ENCODE results near the gene ZNF490. TPM values are rescaled to one million over a fixed set of nuclear protein-coding genes. Genes with fewer than 3 reads are reported as not detected.
A peak's percentile ranks its signal among the peaks of the same experiment; 100 is the strongest.

Gene ZNF490
- total RNA-seq, 8 experiments from 2014 or later = 6.0 to 11.1 (median 7.3) TPM

DNA sequence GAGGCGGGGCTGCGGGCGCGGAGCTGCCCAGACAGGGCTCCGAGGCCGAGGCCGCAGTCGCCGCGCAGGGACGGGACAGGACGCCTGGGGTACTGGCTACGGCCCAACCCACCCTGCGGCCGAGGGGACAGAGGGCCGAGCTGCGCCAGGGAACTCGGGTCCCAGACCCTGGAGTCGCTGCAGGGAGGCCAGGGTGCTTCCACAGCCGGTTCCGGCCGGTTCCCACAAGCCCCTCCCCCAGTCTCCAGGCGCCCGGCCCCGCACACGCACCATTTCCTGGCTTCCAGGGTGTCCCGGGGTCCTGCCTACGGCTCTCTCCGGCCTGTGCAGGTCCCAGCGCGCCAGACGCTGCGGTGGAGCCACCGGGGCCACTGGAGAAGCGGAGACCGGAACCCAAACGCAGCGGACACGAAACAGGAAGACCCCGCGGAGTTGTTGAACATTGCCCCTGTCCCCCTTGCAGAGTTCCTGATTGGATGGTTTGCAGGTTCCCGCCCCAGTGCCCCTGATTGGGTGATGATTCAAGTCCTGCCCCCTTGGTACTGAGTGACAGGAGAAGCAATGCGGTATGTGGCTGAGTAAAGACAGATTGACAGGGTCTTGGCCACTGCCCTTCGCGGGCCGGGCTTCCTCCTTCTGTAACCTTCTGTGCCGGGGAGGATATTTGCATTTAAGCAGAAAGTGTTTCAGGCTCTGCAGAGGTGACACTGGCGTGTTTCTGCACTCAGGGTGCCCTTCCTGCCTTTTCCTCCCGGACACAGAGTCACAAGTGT is 59.4 kb downstream of the ZNF490 start, which contains the start of gene ZNF564:
TSS of gene ZNF564 (minus strand) at position 423 of the 773 bp plus-strand sequence. CDS start at position 273, 150 bp downstream.
- Histone ChIP-seq H3K4me1 (replicated peaks in 1 of 2) (peaks cover 14 to 18% of the 10 kb centered on the region in 2 donors), H3K4me3 (peak within 1 kb of the TSS; percentile 62 to 84 (median 74)), H3K27ac (peak within 1 kb of the TSS; percentile 93 to 98)
- 0 to 8% (median 0%) methylated on average over 2 to 10 of the region's 49 CpGs; no CpG with 5 or more reads in 5 of the 10 experiments for WGBS, 10 experiments
- in situ Hi-C loops (cut with MboI; ENCODE audit: low pct_unique_long_range_greater_than_20kb in 2 of 9, low sequenced_read_pairs in 9 of 9, unreplicated experiment in 9 of 9) = no loop called here
- peak; percentile 91 to 96 (median 94) for ATAC-seq (replicated peaks in 6 of 8)

DNA sequence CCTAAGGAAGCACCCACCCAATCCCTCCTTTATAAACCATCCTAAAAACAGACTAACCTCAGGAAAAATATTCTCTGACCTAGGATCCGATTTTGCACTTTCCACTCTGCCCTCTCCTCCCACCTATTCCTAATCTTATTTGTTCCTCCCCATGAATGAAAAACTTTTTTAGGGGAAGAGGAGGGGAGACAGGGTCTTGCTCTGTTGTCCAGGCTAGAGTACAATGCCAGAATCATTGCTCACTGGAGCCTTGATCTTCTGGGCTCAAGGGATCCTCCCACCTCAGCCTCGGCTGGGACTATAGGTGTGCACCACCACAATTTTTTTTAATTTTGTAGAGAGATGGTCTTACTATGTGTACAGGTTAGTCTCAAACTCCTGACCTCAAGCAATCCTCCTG is 63.7 kb downstream of the ZNF490 start:
- no peak overlapping the region for H3K4me3 ChIP-seq
- in situ Hi-C loops (cut with MboI; ENCODE audit: low pct_unique_long_range_greater_than_20kb in 2 of 9, low sequenced_read_pairs in 9 of 9, unreplicated experiment in 9 of 9) = no loop called here
- peaks cover 7 to 11% of the 10 kb centered on the region in 2 donors for H3K4me1 ChIP-seq (replicated peaks in 1 of 2)
- no peak for ATAC-seq (replicated peaks in 6 of 8)
- 40 to 100% (median 86%) methylated on average over 1 to 2 of the region's 2 CpGs; no CpG with 5 or more reads in 1 of the 10 experiments for WGBS, 10 experiments
- H3K27ac ChIP-seq = no peak overlapping the region

DNA sequence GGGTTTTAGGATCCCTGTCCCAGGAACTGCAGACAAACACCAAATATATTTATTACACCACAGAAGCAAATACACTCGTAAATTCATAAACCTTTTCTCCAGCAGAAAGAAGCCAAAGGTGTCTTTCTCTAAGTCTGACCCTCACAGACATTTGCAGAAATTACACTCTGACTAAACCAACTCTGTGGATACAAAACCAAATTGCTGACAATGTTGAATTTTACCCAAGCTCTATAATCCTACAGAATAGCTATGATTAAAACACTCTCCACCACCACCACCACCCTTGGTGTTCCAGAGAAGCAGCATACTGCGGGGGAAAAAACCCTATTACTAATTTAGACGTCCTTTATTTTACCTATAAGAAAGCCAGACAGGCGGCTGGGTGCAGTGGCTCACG is 64.5 kb downstream of the ZNF490 start:
- no peak for ATAC-seq (replicated peaks in 6 of 8)
- in situ Hi-C loops (cut with MboI; ENCODE audit: low pct_unique_long_range_greater_than_20kb in 2 of 9, low sequenced_read_pairs in 9 of 9, unreplicated experiment in 9 of 9) = no loop called here
- Histone ChIP-seq H3K4me3 (no peak overlapping the region), H3K27ac (no peak overlapping the region), H3K4me1 (replicated peaks in 1 of 2) (peaks cover 7 to 11% of the 10 kb centered on the region in 2 donors)
- WGBS, 10 experiments = 69 to 100% (median 100%) methylated on average over 1 to 5 of the region's 5 CpGs; no CpG with 5 or more reads in 3 of the 10 experiments

DNA sequence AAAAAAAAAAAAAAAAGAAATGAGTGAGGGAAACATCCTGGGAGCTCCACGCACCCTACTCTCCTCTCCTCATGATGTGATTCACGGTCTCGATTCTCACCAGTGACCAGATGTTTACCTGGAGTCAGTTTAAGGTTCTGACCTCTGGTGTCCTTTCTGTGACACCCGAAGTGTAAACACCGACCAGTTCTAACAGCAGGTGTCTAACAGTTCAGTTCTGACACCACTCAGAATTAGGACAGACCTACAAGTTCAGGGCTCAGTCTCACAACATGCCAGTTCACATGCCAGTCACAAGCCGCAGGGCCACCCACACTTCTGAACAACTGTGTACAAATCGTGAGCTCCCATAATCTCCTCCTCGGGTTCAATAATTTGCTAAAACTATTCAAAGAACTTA is 65.3 kb downstream of the ZNF490 start:
- H3K27ac ChIP-seq = no peak overlapping the region
- 93 to 100% (median 98%) methylated on average over 1 to 8 of the region's 8 CpGs; no CpG with 5 or more reads in 2 of the 10 experiments for WGBS, 10 experiments
- peaks cover 7 to 11% of the 10 kb centered on the region in 2 donors for H3K4me1 ChIP-seq (replicated peaks in 1 of 2)
- in situ Hi-C loops (cut with MboI; ENCODE audit: low pct_unique_long_range_greater_than_20kb in 2 of 9, low sequenced_read_pairs in 9 of 9, unreplicated experiment in 9 of 9) = no loop called here
- H3K4me3 ChIP-seq = no peak overlapping the region
- ATAC-seq (replicated peaks in 6 of 8) = no peak

DNA sequence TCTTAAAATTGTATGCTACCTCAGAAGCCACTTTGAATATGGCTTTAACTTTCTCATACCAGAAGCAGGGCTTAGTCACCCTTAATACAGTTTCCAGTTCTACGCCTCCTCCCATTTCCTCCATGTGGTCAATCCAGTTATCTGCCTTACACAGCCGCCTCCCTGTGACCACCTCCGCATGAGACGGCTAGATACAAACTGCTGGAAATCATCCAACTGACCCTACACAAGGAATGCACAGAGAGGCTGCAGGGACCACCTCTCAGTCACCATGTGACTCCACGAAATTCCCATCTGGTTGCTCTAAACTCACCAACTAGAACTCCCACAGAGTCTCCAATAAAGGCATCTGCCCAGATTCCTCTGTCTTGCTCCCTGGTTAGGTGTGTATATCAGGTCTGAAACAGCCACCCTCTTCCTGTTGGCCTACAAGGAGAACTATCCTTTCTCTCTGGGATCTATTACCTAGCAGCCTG is 66.2 kb downstream of the ZNF490 start:
- peaks cover 0 to 2% of the 10 kb centered on the region in 2 donors for H3K4me1 ChIP-seq (replicated peaks in 1 of 2)
- in situ Hi-C loops (cut with MboI; ENCODE audit: low pct_unique_long_range_greater_than_20kb in 2 of 9, low sequenced_read_pairs in 9 of 9, unreplicated experiment in 9 of 9) = no loop called here
- WGBS, 10 experiments = 30 to 96% (median 68%) methylated on average over 2 to 5 of the region's 5 CpGs; no CpG with 5 or more reads in 4 of the 10 experiments
- H3K4me3 ChIP-seq = no peak overlapping the region
- peak in 2 of 8 experiments; percentile 97 to 99 for ATAC-seq (replicated peaks in 6 of 8)
- no peak overlapping the region for H3K27ac ChIP-seq

DNA sequence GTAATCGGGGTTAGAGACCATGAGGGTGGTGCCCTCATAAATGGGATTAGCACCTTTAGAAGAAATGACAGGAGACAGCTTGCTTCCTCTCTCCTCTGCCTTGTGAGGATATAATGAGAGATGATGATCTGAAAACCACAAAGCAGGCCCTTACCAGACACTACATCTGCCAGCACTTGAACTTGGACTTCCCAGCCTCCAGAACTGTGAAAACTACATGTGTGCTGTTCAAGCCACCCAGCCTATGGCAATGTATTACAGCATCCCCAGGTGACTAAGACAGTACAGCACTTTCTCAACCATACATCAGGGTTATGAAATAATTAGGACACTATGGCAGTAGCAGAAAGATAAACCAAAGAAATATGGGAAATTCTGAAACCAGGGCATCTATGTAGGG is 66.8 kb downstream of the ZNF490 start:
- no peak overlapping the region for H3K4me3 ChIP-seq
- no peaks in the 10 kb centered on the region for H3K4me1 ChIP-seq (replicated peaks in 1 of 2)
- in situ Hi-C loops (cut with MboI; ENCODE audit: low pct_unique_long_range_greater_than_20kb in 2 of 9, low sequenced_read_pairs in 9 of 9, unreplicated experiment in 9 of 9) = no loop called here
- H3K27ac ChIP-seq = no peak overlapping the region
- peak in 2 of 8 experiments; percentile 46 to 56 for ATAC-seq (replicated peaks in 6 of 8)
- WGBS, 10 experiments = 86 to 100% (median 100%) methylated on average over 1 of the region's 1 CpG; no CpG with 5 or more reads in 5 of the 10 experiments

Other genes with a start within 250 kb of the ZNF490 start
- 10 to 100 TPM in 4 of 8 experiments, 1 to 10 TPM in 2, under 1 TPM in 2; 0.31 to 16.5 (median 8.5) TPM for gene ZNF442, start 245.1 kb downstream of the ZNF490 start, total RNA-seq
- 1 to 10 TPM in 7 of 8 experiments, under 1 TPM in 1; 0.92 to 4.8 (median 3.2) TPM for gene ZNF799, start 209.5 kb downstream of the ZNF490 start, total RNA-seq
- 10 to 100 TPM in 2 of 8 experiments, 1 to 10 TPM in 5, under 1 TPM in 1; 0.61 to 11.5 (median 7.6) TPM for gene ZNF443, start 169.8 kb downstream of the ZNF490 start, total RNA-seq
- gene ZNF709, start 126.0 kb downstream of the ZNF490 start, total RNA-seq = 10 to 100 TPM in 5 of 8 experiments, 1 to 10 TPM in 2, under 1 TPM in 1; 0.46 to 16.3 (median 12.3) TPM
- 10 to 100 TPM in 6 of 8 experiments, 1 to 10 TPM in 2; 4.0 to 20.6 (median 15.5) TPM for gene ZNF564, start 59.3 kb downstream of the ZNF490 start, total RNA-seq
- gene ZNF791, start 107 bp upstream of the ZNF490 start, total RNA-seq = 10 to 100 TPM; 12.1 to 26.4 (median 17.6) TPM
- gene MAN2B1, start 55.9 kb upstream of the ZNF490 start, total RNA-seq = 10 to 100 TPM; 12.3 to 95.9 (median 38.0) TPM
- gene WDR83, start 56.0 kb upstream of the ZNF490 start, total RNA-seq = 10 to 100 TPM; 11.4 to 18.0 (median 14.6) TPM
- gene DHPS, start 71.1 kb upstream of the ZNF490 start, total RNA-seq = 100 to 1,000 TPM in 2 of 8 experiments, 10 to 100 TPM in 6; 49.1 to 112 (median 79.9) TPM
- 1 to 10 TPM in 2 of 8 experiments, not detected in 6; 3.7 to 5.7 TPM for gene GNG14, start 77.2 kb upstream of the ZNF490 start, total RNA-seq
- gene FBXW9, start 85.8 kb upstream of the ZNF490 start, total RNA-seq = 10 to 100 TPM in 6 of 8 experiments, 1 to 10 TPM in 2; 4.1 to 21.2 (median 11.7) TPM
- 100 to 1,000 TPM in 2 of 8 experiments, 10 to 100 TPM in 6; 51.3 to 119 (median 67.1) TPM for gene TNPO2, start 113.1 kb upstream of the ZNF490 start, total RNA-seq
- gene TRIR, start 123.9 kb upstream of the ZNF490 start, total RNA-seq = 100 to 1,000 TPM; 103 to 157 (median 125) TPM
- 10 to 100 TPM; 43.3 to 94.2 (median 62.3) TPM for gene GET3, start 126.7 kb upstream of the ZNF490 start, total RNA-seq
- gene BEST2, start 141.0 kb upstream of the ZNF490 start, total RNA-seq = under 1 TPM in 5 of 8 experiments, not detected in 3; 0.11 to 1.00 (median 0.42) TPM
- gene HOOK2, start 164.7 kb upstream of the ZNF490 start, total RNA-seq = 10 to 100 TPM in 7 of 8 experiments, 1 to 10 TPM in 1; 8.0 to 40.9 (median 12.9) TPM
- gene JUNB, start 180.7 kb upstream of the ZNF490 start, total RNA-seq = 100 to 1,000 TPM in 1 of 8 experiments, 10 to 100 TPM in 7; 11.0 to 115 (median 45.8) TPM
- 100 to 1,000 TPM; 293 to 612 (median 357) TPM for gene PRDX2, start 191.0 kb upstream of the ZNF490 start, total RNA-seq
- 1 to 10 TPM in 3 of 8 experiments, under 1 TPM in 2, not detected in 3; 0.25 to 7.7 (median 1.1) TPM for gene THSD8, start 191.3 kb upstream of the ZNF490 start, total RNA-seq
- 10 to 100 TPM in 5 of 8 experiments, 1 to 10 TPM in 3; 4.2 to 42.4 (median 12.3) TPM for gene RNASEH2A, start 195.8 kb upstream of the ZNF490 start, total RNA-seq
- gene RTBDN, start 223.8 kb upstream of the ZNF490 start, total RNA-seq = 1 to 10 TPM in 3 of 8 experiments, under 1 TPM in 4, not detected in 1; 0.56 to 1.9 (median 0.92) TPM
- 10 to 100 TPM in 5 of 8 experiments, 1 to 10 TPM in 1, under 1 TPM in 2; 0.25 to 41.1 (median 16.6) TPM for gene MAST1, start 227.7 kb upstream of the ZNF490 start, total RNA-seq

Measured in motor neuron (in vitro differentiated cells).